ENCODE results near the gene PPFIBP1.

DNA sequence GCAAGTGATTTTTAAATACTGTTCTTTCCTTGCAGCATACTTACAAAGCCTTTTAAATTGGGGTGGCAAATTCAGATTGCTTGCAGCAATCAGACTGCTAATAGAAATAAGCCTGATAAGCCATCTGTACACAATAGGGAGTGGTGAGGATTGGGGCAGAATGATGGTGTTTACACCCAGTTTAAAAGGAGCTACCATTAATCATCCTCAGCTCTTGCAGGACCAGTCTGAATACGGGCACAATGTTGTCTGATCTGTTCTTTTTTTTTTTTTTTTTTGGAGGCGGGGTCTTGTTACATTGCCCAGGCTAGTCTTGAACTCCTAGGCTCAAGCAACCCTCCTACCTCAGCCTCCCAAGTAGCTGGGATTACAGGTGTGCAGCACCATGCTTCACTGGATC, 122.1 kb downstream of the PPFIBP1 start:
- TF ChIP-seq CTCF (IDR thresholded peaks at IDR 0.05), result no peak
- TF ChIP-seq EP300 (IDR thresholded peaks at IDR 0.05), result no peak
- TF ChIP-seq POLR2A (IDR thresholded peaks at IDR 0.05), result no peak
